NCI-H748 treated with DMSO at 0.1 percent for 48 hours (cell line): ENCODE data around the gene RPRD1A.
"Not testable (repeated sequence)": the region's sequence is repeated elsewhere in the genome, so short reads cannot be mapped to it uniquely, and the experiment has no call there.

ENCODE experiments used
- DNase-seq: peaks from one replicate; lab custom pipeline; 2025; lab: John Stamatoyannopoulos, UW

Gene RPRD1A

DNA sequence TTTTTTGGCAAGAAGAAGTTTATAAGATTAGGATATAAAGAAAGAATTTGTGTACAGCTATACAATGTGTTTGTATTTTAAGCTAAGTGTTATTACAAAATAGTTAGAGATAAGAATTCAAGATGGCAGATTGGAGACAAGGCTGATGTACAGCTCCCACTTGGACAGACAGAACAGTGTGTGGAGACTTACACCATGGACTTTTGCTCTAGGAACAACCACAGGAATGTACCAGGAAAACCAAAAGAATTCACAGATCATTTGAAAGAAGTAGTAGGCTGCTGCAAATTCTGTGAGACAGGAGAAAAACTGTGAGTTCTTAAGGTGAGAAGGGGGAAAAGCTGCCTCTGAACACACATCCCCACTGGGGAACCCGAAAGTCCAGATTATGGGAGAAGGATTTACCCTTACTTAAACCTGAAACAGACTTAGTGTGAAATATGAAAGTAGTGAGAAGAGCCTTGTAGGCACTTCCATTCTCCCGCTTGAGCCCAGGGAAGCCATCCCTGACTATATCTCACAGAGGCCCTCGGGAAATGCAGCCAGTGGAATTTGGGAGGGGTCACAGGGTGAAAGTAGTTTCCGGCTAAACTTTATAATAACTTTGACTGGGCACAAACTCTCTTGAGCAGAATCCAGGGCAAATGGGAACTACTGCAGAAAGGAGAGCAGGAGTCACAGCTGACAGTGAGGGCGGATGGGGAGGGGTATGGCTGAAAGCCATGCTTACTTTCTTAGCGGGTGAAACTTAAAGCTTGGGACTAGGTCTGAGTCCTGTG, 11.6 kb upstream of the RPRD1A start:
- no peak for DNase-seq

DNA sequence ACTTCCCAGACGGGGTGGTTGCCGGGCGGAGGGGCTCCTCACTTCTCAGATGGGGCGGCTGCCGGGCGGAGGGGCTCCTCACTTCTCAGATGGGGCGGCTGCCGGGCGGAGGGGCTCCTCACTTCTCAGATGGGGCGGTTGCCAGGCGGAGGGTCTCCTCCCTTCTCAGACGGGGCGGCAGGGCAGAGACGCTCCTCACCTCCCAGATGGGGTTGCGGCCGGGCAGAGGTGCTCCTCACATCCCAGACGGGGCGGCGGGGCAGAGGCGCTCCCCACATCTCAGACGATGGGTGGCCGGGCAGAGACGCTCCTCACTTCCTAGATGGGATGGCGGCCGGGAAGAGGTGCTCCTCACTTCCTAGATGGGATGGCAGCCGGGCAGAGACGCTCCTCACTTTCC, 10.4 kb upstream of the RPRD1A start:
- not testable (repeated sequence) for DNase-seq

DNA sequence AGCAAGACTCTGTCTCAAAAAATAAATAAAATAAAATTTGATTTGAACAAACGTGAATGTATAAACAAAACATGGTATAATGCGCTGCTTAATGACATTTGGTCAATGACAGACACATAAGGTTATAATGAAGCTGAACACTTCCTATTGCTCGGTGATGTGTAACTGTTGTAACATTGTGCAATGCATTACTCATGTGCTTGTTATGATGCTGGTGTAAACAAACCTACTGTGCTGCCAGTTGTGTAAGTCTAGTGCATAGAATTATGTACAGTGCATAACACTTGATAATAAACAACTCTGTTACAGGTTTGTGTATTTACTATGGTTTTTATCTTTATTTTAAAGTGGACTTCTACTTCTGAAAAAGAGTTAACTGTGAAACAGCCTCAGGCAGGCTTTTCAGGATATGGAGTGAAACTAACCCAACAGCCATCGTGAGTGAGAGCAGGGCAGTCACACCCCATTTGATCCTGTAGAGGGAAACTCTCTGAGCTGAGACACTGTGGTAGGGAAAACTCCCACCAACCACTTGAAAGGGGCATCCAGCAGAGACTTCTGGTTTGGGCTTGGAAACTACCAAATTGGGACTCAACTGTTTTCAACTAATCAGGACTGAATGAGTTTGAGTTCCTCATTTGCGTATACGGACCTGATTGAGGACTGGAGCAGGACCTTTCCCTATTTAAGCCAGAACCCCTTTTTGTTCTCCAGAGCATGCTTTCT, 8.7 kb upstream of the RPRD1A start:
- no peak for DNase-seq

DNA sequence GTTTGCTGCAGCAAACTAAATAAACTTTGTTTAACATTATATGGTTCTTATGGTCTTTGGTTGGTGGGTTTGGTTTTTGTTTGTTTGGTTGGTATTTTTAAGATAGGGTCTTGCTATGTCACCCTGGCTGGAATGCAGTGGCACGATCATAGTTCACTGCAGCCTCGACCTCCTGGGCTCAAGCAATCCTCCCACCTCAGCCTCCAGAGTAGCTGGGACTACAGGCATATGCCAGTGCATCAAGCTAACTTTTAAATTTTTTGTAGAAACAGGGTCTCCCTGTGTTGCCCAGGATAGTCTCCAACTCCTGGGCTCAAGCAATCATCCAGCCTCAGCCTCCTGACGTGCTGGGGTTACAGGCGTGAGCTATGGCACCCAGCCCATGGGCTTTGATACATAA, 7.1 kb upstream of the RPRD1A start:
- no peak for DNase-seq

DNA sequence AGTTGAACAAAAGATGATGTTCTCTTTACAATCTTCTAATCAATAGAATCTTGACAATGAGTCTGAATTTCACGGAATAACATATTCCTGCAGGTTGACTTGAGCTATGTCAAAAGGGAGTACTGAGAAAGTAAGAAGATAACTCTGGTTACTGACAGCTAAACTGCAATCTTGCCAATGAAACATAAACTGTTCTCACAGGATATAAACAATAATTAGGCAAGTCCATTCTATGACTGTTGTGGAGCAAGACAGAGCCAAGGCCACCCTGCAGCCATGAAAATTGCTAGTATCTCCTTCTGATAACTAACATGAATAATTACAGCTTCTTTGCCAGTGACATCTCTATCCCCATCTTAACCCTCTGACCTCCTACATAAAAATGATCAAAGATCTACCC, 6.3 kb upstream of the RPRD1A start:
- DNase-seq, result no peak

DNA sequence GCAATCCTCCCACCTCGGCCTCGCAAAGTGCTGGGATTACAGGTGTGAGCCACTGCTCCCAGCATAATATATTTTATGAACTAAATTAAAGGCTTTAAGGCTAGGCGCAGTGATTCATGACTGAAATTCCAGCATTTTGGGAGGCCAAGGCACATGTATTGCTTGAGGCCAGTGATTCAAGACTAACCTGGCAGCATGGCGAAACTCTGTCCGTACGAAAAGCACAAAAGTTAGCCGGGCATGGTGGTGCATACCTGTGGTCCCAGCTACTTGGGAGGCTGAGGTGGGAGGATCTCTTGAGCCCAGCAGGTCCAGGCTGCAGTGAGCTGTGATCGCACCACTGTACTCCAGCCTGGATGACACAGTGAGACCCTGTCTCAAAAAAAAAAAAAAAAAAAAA, 5.0 kb upstream of the RPRD1A start:
- DNase-seq, result not testable (repeated sequence)

DNA sequence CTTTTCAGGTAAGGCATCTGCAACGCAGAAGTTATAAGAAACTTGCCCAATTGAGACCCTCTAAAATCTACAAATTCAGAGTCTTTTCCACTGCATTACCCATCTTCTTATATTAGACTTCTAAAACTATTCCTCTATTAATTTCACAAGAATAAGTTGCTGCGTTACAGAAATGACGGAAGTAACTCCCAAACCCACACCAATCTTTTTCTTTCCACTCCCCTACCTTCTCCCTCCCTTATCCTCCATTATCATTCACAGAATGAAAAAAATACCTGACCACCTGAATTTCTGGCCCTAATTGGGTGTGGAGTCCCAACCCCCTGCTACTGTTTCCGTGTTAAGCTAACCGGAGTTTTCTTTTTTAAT, 689 bp downstream of the RPRD1A start:
- DNase-seq, result no peak

DNA sequence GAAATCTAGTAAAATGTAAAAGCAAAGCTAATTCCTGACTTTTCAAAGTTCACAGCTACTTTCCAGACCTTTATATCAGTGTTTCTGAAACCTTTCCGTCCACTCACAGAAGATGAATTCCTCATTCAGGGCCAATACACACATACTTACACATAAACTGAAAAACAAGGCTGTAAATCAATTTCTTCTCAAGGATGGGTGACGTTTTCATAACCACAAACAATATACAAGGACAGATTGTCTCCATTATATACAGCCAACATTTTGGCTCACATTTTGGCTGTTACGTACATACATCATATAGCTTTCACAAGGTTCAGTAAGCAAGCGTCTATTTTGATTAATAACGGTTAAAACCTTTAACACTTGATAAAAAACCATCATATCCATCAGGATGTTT, 1.4 kb downstream of the RPRD1A start:
- no peak for DNase-seq

DNA sequence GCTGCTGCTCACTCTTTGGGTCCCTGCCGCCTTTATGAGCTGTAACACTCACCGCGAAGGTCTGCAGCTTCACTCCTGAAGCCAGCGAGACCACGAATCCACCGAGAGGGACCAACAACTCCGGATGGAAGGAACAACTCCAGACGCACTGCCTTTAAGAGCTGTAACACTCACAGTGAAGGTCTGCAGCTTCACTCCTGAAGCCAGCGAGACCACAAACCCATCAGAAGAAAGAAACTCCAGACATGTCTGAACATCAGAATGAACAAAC, 2.6 kb downstream of the RPRD1A start:
- not testable (repeated sequence) for DNase-seq

DNA sequence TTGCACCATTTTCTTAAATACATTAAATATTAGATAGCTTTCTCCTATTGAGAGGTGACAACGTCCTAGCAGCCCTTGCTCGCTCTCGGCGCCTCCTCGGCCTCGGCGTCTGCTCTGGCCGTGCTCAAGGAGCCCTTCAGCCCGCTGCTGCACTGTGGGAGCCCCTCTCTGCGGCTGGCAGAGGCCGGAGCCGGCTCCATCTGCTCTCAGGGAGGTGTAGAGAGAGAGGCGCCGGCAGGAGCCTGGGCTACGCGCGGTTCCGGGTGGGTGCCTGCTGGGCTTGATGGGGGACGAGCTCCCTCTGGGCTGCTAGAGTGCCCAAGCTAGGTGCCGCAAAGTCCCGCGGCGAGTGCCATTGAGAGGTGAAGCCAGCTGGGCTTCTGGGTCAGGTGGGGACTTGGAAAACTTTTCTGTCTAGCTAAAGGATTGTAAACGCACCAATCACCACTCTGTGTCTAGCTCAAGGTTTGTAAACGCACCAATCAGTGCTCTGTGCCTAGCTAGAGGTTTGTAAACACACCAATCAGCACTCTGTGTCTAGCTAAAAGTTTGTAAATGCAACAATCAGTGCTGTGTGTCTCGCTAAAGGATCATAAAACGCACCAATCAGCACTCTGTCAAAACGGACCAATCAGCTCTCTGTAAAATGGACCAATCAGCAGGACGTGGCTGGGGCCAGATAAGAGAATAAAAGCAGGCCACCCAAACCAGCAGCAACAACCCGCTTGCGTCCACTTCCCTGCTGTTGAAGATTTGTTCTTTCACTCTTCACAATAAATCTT, 3.1 kb downstream of the RPRD1A start:
- DNase-seq, result no peak

DNA sequence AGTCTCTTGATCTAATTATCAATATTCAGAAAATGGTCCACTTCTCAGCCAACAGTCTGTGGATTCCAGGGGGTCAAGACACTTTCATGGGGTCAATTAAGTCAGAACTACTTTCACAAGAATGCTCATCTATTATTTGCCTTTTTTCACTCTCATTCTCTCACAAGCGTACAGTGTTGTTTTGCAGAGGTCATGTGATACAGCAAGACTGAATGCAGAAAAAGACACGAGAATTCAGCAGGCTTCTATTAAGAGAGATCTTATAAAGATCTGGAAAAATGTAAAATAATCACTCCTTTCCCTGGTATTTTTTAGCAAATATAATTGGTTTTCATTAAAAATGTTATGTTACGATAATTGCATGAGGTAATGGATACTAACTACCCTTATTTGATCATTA, 8.7 kb downstream of the RPRD1A start:
- DNase-seq, result no peak

DNA sequence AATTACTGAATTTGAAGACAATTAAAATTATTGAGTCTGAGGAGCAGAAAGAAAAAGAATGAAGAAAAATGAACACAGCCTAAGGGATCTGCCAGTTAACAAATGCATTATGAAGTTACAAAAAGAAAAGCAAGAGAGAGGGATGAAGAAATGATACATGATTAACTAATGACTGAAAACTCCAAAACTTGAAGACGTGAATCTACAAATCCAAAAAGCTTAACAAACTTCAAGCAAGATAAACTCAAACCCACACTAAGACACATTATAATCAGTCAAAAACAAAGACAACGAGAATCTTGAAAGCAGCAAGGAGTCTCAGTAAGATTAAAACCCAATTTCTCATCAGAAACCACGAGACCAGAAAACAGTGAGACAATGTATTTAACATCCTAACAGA, 15.6 kb downstream of the RPRD1A start:
- DNase-seq, result no peak

DNA sequence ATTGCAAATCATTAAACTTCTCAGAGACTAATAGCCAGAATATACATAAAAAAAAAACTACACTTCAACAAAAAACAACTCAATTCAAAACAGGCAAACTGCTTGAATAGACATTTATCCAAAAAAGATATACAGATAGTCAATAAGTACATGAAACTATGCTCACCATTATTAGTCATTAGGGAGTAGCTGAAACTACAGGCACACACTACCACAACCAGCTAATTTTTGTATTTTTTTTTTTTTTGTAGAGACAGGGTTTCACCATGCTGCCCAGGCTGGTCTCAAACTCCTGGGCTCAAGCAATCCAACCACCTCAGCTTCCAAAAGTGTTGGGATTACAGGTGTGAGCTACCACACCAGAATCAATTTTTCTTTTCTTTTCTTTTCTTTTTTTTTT, 16.9 kb downstream of the RPRD1A start:
- no peak for DNase-seq

DNA sequence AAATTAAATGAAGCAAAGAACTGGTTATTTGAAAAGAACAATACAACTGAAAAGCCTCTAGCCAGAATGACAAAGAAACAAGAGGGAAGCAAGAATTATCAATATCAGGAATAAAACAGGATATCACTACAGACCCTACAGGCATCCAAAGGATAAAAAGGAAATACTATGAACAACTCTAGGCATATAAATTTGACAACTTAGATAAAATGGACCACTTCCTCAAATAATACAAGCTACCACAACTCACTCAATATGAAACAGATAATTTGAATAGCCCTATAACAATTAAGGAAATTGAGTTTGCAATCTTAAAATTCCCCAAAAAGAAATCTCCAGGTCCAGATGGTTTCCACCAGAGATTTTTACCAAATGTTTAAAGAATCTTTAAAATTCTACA, 19.8 kb downstream of the RPRD1A start:
- DNase-seq, result no peak

DNA sequence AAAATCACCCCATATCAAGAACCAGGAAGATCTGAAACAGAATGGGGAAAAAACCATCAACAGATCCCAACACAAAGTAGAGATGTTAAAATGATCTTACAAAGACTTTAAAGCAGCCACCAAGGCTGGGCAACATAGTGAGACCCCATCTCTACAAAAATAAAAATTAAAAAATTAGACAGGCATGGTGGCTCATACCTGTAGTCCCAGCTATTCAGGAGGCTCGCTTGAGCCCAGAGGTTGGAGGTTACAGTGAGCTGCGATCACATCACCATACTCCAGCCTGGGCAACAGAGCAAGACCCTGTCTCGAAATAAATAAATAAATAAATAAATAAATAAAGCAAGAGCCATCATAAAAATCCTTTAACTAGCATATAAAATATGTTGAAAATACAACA, 20.5 kb downstream of the RPRD1A start:
- no peak for DNase-seq

DNA sequence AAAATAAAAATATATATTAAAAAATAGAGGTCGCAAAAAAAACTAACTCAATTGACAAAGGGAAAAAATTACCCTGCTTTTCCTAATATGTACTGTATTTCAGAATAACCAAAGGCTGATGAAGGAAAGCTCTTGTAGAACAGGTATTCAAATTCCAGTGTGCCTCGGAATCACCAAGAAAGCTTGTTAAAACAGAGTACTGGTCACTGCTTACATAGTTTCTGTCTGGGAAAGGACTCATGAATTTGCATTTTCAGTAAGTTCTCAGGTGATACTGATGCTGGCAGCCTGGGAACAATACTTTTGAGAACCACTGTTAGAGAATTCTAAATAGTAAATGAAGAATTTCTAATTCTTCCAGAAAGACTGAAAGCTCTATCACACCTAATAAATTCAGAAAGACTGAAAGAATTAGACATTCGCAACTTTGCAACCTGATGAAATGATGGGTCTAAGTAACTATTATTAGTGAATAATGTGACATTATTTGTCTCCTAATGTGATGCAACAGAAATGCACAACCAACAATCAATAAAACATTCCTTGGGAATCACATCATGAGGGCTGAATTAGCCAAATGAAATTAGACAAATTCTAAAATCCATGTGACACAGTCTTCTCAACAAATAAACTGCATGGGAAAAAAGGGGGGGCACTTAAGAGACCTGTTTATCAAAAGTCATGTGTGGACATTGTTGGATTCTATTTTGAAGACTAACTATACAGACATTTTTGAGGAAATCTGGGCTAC, 21.9 kb downstream of the RPRD1A start:
- no peak for DNase-seq

DNA sequence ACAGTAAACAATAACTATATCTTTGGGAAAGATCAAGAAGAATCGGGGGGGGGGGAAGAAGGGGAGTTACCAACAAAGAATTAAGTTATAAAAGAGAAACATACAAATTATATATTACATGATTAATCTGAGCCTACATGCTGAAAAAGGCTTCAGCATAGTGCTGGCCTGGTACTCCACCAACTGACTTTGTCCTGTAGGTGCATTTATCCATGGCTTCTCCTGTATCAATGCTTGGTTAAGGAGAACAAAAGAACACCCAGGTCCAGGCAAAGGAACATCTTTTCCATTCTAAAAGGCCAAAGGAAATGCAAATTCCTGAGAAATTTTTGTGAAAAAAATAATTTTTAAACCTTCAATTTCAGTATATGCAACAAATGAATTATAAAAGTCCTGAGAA, 24.2 kb downstream of the RPRD1A start:
- no peak for DNase-seq

DNA sequence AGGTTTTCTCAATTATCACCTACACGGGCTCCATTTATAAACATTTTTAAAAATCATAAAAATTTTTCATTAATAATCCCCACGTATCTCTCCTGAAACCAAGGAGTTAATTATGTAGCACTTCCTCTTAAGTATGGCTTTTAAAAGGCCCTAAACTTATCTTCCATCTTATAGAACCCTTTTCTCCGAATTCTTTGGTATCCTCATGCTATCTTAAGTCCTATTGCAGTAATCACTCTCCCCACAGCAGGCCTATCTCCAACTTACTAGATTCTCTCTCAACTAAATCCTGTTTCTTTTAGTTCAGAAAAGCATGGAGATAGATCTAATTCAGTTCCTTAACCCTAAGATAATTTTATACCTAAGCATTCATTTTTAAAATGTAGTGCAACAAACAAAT, 26.2 kb downstream of the RPRD1A start:
- DNase-seq, result no peak

DNA sequence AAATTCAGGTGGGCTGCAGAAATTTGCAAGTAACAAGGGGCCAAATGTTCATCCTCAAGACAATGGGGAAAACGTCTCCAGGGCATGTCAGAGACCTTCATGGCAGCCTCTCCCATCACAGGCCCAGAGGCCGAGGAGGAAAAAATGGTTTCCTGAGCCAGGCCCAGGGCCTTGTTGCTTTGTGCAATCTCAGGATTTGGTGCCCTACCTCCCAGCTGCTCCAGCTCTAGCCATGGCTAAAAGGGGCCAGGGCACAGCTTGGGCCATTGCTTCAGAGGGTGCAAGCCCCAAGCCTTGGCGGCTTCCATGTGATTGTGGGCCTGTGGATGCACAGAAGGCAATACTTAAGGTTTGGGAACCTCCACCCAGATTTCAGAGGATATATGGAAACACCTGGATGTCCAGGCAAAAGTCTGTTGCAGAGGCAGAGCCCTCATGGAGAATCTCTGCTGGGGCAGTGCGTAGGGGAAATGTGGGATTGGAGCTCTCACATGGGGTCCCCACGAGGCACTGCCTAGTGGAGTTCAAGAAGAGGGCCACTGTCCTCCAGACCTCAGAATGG, 29.2 kb downstream of the RPRD1A start:
- no peak for DNase-seq

DNA sequence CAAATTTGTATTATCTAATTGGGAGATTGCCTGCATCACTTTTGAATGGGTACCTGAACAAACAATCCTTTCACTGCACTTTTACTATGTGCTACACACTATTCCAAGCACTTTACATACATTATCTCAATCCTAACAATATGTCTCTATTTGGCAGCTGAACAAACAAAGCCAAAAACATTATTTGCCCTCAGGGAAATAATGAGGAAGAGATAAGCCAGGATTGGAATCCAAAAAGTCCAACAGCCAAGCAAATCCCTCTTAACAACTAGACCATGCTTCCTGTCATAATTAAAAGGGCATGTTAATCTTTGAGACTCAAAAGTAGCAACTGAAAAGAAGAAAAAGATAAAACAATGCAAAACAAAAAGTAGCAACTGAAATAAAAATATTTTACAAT, 32.1 kb downstream of the RPRD1A start:
- peak; percentile 98 for DNase-seq

DNA sequence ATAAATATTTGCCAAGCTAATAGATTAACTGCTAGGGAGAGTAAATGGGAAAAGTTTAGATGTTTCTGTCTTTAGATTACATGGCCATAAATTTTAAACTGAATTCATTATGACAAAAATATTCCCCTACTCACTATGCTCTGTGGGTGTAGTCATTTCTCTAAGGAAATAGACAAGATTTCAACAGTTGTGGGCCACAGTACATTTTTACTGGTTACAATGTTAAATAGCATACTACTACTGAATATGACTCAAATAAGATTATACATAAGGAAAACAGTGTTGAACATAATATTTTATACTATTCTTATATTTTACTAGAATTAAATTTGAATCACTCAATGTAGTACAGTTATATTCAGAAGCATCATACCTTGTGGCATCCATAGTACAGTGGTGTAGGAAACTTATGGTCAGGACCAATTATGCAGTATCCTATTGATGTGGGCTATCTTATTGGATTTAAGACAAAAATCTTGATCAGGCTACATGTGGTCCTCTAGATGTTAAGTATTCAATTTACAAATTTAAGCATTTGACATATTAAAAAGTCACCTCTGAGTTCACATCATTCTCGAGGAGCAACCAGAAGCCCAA, 33.0 kb downstream of the RPRD1A start:
- DNase-seq, result no peak

DNA sequence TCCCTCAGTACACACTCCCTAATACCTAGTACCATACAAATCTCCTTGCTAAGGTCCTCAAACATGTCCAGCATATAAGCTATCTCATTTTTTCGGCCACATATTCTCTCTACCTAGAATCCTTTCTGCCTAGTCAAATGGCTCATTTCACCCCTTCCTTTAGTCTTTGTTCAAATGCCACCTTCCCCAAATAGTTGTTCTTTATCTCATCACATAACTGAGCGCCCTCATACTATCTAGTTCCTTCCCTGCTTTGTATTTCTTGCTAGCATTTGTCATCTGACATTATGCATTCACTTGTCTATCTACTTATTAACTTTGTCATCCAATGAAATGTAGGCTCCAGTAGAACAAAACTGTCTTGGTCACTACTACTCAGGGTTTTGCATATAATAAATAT, 35.5 kb downstream of the RPRD1A start:
- DNase-seq, result no peak
